ENCODE results near the gene TPRX2.
"Not testable (repeated sequence)": the region's sequence is repeated elsewhere in the genome, so short reads cannot be mapped to it uniquely, and the experiment has no call there.

TPRX2 gene

DNA sequence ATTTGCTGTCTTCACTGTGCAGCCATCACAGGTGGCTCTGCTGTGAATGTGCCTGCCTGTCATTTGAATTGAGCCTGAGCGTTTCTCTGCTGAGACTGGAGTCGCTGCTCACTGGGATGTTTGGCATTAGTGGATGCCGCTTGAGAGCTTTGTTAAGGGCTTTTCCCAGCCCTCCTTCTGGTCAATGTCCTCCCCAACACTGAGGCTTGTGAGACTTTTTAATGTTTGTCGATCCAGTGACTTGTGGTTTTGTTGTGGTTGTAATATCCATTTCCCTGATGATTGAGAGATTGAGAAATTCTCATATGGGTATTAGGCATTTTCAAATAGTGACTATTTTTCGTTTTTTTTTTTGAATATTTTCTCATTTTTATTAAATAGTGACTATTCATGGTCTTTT, 2.6 kb downstream of the TPRX2 start:
- no peak for DNase-seq (ENCODE audit: low read depth)

- peak; percentile 74 for DNase-seq (ENCODE audit: low read depth)
These were observed 4.5 kb downstream of the TPRX2 start for GRCh38 chr19:47863514-47863936.

GRCh38 chr19:47865166-47865565, 6.1 kb downstream of the TPRX2 start:
- no peak for DNase-seq (ENCODE audit: low read depth)

- DNase-seq (ENCODE audit: low read depth), result no peak
These were observed 19.9 kb downstream of the TPRX2 start for GRCh38 chr19:47878906-47879305.

- DNase-seq (ENCODE audit: low read depth), result not testable (repeated sequence)
These were observed 20.4 kb downstream of the TPRX2 start for GRCh38 chr19:47879385-47879784.

GRCh38 chr19:47881757-47882156, 22.7 kb downstream of the TPRX2 start:
- DNase-seq (ENCODE audit: low read depth), result no peak

GRCh38 chr19:47882890-47883289, 23.9 kb downstream of the TPRX2 start:
- no peak for DNase-seq (ENCODE audit: low read depth)

DNA sequence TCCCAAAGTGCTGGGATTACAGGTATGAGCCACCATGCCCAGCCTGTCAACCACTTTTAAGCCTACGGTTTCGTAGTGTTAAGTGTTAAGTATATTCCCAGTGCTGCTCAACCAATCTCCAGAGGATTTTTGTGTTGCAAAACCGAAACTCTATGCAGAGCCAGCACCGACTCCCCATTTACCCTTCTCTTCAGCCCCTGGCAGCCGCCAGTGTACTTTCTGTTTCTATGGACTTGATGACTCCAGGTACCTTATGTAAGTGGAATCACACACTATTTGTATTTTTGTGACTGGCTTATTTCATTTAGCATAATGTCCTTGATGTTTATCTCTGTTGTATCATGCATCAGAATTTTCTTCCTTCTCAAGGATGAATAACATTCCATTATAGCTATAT, 26.0 kb downstream of the TPRX2 start:
- DNase-seq (ENCODE audit: low read depth), result no peak

- no peak for DNase-seq (ENCODE audit: low read depth)
These were observed 27.1 kb downstream of the TPRX2 start, which contains the start of gene SULT2A1 for GRCh38 chr19:47886010-47886559. Gene SULT2A1, minus strand, starts transcription at chr19:47886315. Its CDS starts 58 bp downstream, at chr19:47886257.

GRCh38 chr19:47890865-47891621, 32.0 kb downstream of the TPRX2 start:
- no peak for DNase-seq (ENCODE audit: low read depth)

DNA sequence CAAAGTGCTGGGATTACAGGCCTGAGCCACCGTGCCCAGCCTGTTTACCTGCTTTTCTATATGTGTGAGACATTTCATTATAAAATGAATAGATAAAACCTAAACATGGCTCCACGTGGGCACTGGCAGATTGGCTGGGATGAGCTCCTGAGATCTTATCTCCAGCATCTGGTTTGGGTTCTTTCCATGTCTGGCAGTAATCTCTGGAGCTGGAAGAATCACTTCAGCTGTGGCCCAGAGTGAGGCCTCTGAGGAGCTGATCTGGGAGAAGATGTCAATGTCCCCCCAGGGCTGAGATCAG, 32.5 kb downstream of the TPRX2 start:
- DNase-seq (ENCODE audit: low read depth), result no peak

- no peak for DNase-seq (ENCODE audit: low read depth)
These were observed 33.1 kb downstream of the TPRX2 start for GRCh38 chr19:47891923-47892666.

GRCh38 chr19:47895165-47895782, 36.2 kb downstream of the TPRX2 start:
- no peak for DNase-seq (ENCODE audit: low read depth)

GRCh38 chr19:47896019-47896418, 37.0 kb downstream of the TPRX2 start:
- DNase-seq (ENCODE audit: low read depth), result no peak

DNA sequence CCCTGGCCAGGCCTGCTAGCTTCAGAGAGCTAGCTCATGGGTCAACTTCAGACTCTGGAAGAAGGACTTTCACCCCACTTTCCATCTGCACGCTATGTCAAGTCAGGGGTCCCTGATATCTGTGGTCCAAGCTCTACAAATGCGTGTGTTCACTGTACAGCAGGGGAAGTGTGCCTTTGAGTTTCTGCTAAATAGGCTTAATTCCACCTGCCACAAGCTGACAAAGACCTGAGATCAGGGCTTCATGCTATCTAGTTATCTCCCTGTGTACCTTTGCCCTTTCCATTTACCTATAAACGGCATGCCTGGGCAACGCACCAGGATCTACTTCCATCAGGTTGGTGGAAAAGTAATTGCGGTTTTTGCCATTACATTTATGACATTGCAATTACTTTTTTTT, 37.7 kb downstream of the TPRX2 start:
- no peak for DNase-seq (ENCODE audit: low read depth)

DNA sequence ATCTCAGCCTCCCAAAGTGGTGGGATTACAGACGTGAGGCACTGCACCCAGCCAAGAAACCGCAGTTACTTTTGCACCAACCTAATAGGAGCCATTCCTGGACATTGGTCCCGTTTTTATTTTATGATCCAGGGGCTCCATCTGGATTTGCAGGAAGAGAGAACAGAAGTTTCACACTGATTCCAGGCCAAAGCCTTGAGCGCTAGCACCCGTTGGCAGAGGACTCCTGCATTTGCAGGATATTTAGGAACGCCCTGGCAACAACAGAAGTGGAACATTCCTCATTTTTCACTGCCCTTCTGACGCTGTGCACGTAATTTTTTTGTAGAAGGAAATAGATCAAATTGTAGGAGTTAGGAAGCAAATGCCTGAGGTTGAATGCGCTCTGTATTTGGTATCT, 38.8 kb downstream of the TPRX2 start:
- DNase-seq (ENCODE audit: low read depth), result no peak

DNA sequence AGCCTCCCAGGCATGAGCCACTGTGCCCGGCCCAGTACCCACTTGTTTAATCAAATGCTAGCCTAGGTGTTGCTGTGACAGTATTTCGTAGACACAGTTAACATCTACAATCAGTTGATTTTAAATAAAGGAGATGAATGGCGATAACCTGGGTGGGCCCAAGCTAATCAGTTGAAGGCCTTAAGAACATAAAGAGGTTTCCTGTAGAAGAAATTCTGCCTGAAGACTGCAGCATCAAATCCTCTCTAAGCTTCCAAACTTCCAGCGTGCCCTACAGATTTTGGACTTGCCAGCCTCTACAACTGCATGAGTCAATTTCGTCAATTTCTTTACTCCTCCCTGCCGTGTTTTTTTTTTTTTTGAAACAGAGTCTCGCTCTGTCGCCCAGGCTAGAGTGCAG, 40.3 kb downstream of the TPRX2 start:
- no peak for DNase-seq (ENCODE audit: low read depth)

DNA sequence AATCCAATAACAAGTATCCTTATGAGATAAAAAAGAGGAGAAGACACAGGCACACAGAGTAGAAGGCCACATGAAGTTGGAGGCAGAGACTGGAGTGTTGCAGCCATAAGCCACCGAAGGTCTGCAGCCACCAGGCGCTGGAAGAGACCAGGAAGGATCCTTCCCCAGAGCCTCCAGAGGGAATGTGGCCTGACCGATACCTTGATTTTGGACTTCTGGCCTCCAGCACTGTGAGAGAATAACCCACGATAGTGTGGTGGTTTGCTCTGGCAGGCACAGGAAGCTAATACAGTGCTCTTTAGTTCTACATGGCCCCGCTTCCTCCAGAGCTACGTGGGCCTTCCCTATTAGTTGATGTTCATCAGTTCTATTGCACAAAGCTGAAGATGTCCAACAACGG, 42.3 kb downstream of the TPRX2 start:
- no peak for DNase-seq (ENCODE audit: low read depth)

DNA sequence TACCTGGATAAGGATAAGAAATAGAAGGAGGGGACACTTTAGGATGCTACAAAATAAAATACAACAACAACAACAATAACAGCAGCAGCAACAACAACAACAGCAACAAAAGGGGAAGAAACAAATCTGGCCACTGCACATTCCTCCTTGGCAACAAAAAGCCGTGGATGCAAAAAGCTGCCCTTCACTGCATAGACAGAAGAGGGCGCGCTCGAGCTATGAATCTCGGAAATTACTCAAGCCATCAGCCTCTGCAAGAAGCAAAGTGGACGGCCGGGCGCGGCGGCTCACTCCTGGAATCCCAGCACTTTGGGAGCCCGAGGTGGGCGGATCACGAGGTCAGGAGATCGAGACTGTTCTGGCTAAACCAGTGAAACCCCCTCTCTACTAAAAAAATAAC, 50.3 kb downstream of the TPRX2 start:
- peak; percentile 50 for DNase-seq (ENCODE audit: low read depth)

GRCh38 chr19:47910191-47910590, 51.2 kb downstream of the TPRX2 start:
- not testable (repeated sequence) for DNase-seq (ENCODE audit: low read depth)

Measured in stimulated activated CD8-positive, alpha-beta memory T cell treated with anti-CD3 and anti-CD28 coated beads, Interleukin-12 subunit alpha, Interleukin-12 subunit beta, amount 100 ng/mL, for 1 hour (primary cell).